Hepatocyte (in vitro differentiated cells): ENCODE measurements around the gene CKS1B. TPM values are rescaled to one million over a fixed set of nuclear protein-coding genes. Genes with fewer than 3 reads are reported as not detected.

Experiments
- DNase-seq: peaks from one replicate; pipeline ENCODE4 v3.0.0-alpha.2; 2016; ENCODE audit warnings: low spot score
- H2AFZ ChIP-seq: fragments of 200-600 bp; sonication (generic); 2 replicates; pipeline ENCODE4 v1.6.0; 2016; ENCODE audit warnings: antibody characterized with exemption, mild to moderate bottlenecking
- H3K27ac ChIP-seq: fragments of 200-600 bp; sonication (generic); 2 replicates; pipeline ENCODE4 v1.5.1; 2016; ENCODE audit warnings: mild to moderate bottlenecking
- H3K27me3 ChIP-seq: fragments of 200-600 bp; sonication (generic); 2 replicates; pipeline ENCODE4 v1.6.1; 2016
- H3K36me3 ChIP-seq: fragments of 200-600 bp; sonication (generic); replicated peaks from 2 replicates; pipeline ENCODE4 v1.5.1; 2016; ENCODE audit warnings: low read depth; ENCODE audit not compliant: insufficient read depth
- H3K4me1 ChIP-seq: fragments of 200-600 bp; sonication (generic); 2 replicates; pipeline ENCODE4 v1.5.1; 2016; ENCODE audit warnings: mild to moderate bottlenecking, moderate library complexity; ENCODE audit not compliant: insufficient read depth
- H3K4me2 ChIP-seq: fragments of 200-600 bp; sonication (generic); 2 replicates; pipeline ENCODE4 v1.6.0; 2016
- H3K4me3 ChIP-seq: fragments of 200-600 bp; sonication (generic); 2 replicates; pipeline ENCODE4 v1.5.1; 2016; ENCODE audit warnings: mild to moderate bottlenecking
- H3K79me2 ChIP-seq: fragments of 200-600 bp; sonication (generic); 2 replicates; pipeline ENCODE4 v1.6.0; 2017; ENCODE audit warnings: mild to moderate bottlenecking
- H3K9me2 ChIP-seq: fragments of 200-600 bp; sonication (generic); replicated peaks from 2 replicates; pipeline ENCODE4 v1.6.0; 2017; ENCODE audit warnings: mild to moderate bottlenecking; ENCODE audit not compliant: insufficient read depth
- H3K9me3 ChIP-seq: fragments of 200-600 bp; sonication (generic); 2 replicates; pipeline ENCODE4 v1.5.1; 2016; ENCODE audit warnings: low read depth, mild to moderate bottlenecking
- H4K20me1 ChIP-seq: fragments of 200-600 bp; sonication (generic); 2 replicates; pipeline ENCODE4 v1.6.0; 2016; ENCODE audit warnings: mild to moderate bottlenecking; ENCODE audit not compliant: insufficient read depth, poor library complexity, severe bottlenecking
- CTCF ChIP-seq: fragments of 200-600 bp; sonication (generic); IDR thresholded peaks from 2 replicates; pipeline ENCODE4 v1.5.1; 2016; ENCODE audit warnings: antibody characterized with exemption, mild to moderate bottlenecking; ENCODE audit not compliant: poor library complexity
- EZH2 ChIP-seq: fragments of 200-600 bp; sonication (generic); IDR thresholded peaks from 2 replicates; pipeline ENCODE4 v1.6.1; 2016; ENCODE audit warnings: antibody characterized with exemption, mild to moderate bottlenecking, borderline replicate concordance
- EZH2phosphoT487 ChIP-seq: fragments of 200-600 bp; sonication (generic); IDR thresholded peaks from one replicate; pipeline ENCODE4 v1.6.1; 2018; ENCODE audit warnings: antibody characterized with exemption, mild to moderate bottlenecking, low read depth, moderate library complexity; ENCODE audit not compliant: unreplicated experiment, severe bottlenecking
- WGBS: methylation state at CpG from one replicate; pipeline ENCODE4 v1.1.6; 2016; ENCODE audit warnings: low lambda C conversion rate; ENCODE audit errors: missing lambda C conversion rate; 5-methylcytosine and 5-hydroxymethylcytosine counted together
- polyA plus RNA-seq: library from polyadenylated mRNA; unstranded; fragments of >200 nt; fragmentation: Nextera tagmentation; extraction: Ambion mirVana; gene quantifications from 2 replicates; pipeline ENCODE4 v1.2.1, GENCODE V29; 2016
- total RNA-seq: library from RNA; depleted of rRNA; stranded (reverse); fragments of >200 nt; gene quantifications from 2 replicates; pipeline ENCODE4 v1.2.3, GENCODE V29; 2014

CKS1B gene
- total and polyA plus RNA-seq, 2 experiments from 2014 or later = 40.4 to 91.3 TPM

- no peaks in the 10 kb centered on the region for H3K9me3 ChIP-seq
- no peak overlapping the region for H3K4me2 ChIP-seq
- no peak overlapping the region for H2AFZ ChIP-seq
- H3K4me1 ChIP-seq = peaks cover 29% of the 10 kb centered on the region
- H3K79me2 ChIP-seq = peaks cover 23% of the 10 kb centered on the region
- no peaks in the 10 kb centered on the region for H3K27me3 ChIP-seq
- no peak for TF ChIP-seq EZH2
- no peak for TF ChIP-seq CTCF
- TF ChIP-seq EZH2phosphoT487 = no peak
- WGBS = 96% methylated on average over 17 of the region's 31 CpGs
- H3K4me3 ChIP-seq = no peak overlapping the region
- peaks cover 6% of the 10 kb centered on the region for H4K20me1 ChIP-seq
- H3K36me3 ChIP-seq = no peaks in the 10 kb centered on the region
- H3K9me2 ChIP-seq = no peaks in the 10 kb centered on the region
- H3K27ac ChIP-seq = no peak overlapping the region
- no peak for DNase-seq
These were observed 40.4 kb downstream of the CKS1B start for GRCh38 chr1:155014709-155015508.

GRCh38 chr1:155015527-155016230 is 41.2 kb downstream of the CKS1B start:
- Histone ChIP-seq H3K4me3 (no peak overlapping the region), H3K9me3 (no peaks in the 10 kb centered on the region), H2AFZ (no peak overlapping the region), H3K4me2 (no peak overlapping the region), H4K20me1 (peaks cover 6% of the 10 kb centered on the region), H3K9me2 (no peaks in the 10 kb centered on the region), H3K27ac (no peak overlapping the region), H3K4me1 (peaks cover 21% of the 10 kb centered on the region), H3K36me3 (no peaks in the 10 kb centered on the region), H3K27me3 (no peaks in the 10 kb centered on the region), H3K79me2 (peaks cover 17% of the 10 kb centered on the region)
- WGBS = 92% methylated on average over 15 of the region's 16 CpGs
- TF ChIP-seq EZH2 (no peak), CTCF (no peak), EZH2phosphoT487 (no peak)
- DNase-seq = no peak

- H3K4me2 ChIP-seq = no peak overlapping the region
- WGBS = 95% methylated on average over 24 of the region's 26 CpGs
- H2AFZ ChIP-seq = no peak overlapping the region
- H3K4me1 ChIP-seq = peaks cover 15% of the 10 kb centered on the region
- no peaks in the 10 kb centered on the region for H3K9me2 ChIP-seq
- H3K27me3 ChIP-seq = no peaks in the 10 kb centered on the region
- H4K20me1 ChIP-seq = peaks cover 6% of the 10 kb centered on the region
- TF ChIP-seq EZH2phosphoT487 = no peak
- no peak for TF ChIP-seq CTCF
- TF ChIP-seq EZH2 = no peak
- H3K4me3 ChIP-seq = no peak overlapping the region
- H3K9me3 ChIP-seq = no peaks in the 10 kb centered on the region
- no peaks in the 10 kb centered on the region for H3K36me3 ChIP-seq
- peaks cover 12% of the 10 kb centered on the region for H3K79me2 ChIP-seq
- DNase-seq = no peak
- peak overlapping the region; percentile 96 for H3K27ac ChIP-seq
These were observed 41.9 kb downstream of the CKS1B start for GRCh38 chr1:155016231-155016831.
